DMS153 (cell line): ENCODE measurements around the gene DNPH1.
A peak's percentile ranks its signal among the peaks of the same experiment; 100 is the strongest.

Experiments used
- DNase-seq: peaks from one replicate; lab custom pipeline; 2025; lab: John Stamatoyannopoulos, UW

The DNPH1 gene

DNA sequence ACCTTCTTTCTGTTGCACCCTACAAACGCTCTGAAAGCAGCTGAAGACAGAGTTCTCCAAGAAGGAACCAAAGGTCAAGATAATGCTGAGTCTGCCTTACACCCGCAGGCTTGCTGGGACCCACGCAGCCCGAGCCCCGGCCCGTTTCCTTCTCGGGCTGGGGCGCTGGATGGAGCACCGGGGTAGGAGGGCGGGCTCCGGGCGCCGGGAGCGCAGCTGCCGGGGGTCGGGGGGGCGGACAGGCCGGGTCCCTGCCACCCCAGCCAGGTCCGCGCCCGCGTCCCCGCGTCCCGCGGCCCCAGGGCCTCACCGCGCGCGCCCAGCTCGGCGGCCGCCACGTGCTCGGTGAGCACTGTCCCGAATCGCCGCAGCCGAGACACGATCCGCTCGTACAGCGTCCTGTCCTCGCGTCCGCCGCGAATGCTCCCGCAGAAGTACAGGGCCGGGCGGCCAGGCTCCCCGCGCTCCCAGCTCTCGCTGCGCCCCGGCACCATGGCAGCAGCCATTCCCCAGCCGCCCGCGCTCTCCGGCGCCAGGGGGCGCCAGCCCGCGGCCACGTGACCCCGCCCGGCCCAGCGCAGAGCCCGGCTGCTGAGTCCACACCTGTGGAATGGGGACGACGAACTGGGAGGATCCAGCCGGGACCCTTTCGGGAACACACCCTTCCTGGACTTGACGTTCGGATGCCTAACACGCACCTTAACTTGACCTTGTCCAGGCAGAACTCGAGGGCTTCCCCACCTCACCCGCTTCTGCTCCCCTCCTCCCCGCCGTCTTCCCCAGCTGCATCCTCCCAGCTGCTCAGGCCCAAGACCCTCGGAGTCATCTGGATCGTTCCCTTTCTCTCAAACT lies at the start of gene DNPH1:
DNPH1 (minus strand) TSS at position 531 of the 852 bp plus-strand sequence; CDS start at position 506, 25 bp downstream.
- peak; percentile 48 for DNase-seq

DNA sequence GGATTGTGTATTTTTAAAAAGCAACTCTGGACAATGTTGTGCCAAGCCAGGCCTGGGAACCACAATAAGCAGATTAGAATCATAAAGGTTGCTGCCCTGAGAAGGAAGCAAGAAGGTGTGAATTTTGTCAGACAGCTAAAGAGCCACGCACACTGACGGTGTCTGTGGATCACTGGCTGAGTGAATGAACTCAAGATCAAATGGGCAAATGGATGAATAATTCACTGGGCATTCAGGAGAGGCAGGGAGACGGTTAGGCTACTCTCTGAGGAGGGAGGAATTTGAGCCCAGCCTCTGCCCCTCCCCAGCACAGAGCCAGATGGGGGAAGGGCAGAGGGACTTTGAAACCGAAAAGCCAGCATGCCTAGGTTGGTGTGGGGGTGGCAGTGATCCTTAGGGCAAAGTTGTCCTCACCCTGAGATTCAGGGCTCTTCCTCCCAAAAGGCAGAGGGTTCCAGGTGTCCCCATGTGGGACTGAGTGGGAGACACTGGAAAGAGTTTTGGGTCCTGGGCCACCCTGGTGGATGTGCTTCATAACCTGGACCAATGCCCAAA lies 49.3 kb upstream of the DNPH1 start:
- no peak for DNase-seq

- DNase-seq, result no peak
Measured at GRCh38 chr6:43277643-43278523, 48.6 kb upstream of the DNPH1 start.

DNA sequence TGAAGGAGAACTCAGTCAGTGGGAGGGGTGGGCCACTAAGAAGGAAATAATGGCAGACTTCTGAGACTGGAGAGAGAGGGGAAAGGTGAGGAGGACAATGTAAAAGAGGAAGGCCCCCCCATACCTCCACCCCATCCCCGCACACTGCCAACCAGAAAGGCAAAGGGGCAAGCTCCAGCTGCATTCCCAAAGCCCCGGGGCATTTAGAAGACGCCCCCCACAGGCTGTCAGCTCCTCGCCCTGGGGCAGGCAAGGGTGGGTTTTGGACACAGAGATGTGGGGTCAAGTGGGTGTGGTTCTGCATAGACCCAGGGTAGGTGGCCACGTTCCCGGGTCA lies 48.0 kb upstream of the DNPH1 start:
- DNase-seq, result no peak

GRCh38 chr6:43276577-43277305 lies 47.5 kb upstream of the DNPH1 start:
- no peak for DNase-seq

- DNase-seq, result no peak
Measured at GRCh38 chr6:43275801-43276576, 46.7 kb upstream of the DNPH1 start.

DNA sequence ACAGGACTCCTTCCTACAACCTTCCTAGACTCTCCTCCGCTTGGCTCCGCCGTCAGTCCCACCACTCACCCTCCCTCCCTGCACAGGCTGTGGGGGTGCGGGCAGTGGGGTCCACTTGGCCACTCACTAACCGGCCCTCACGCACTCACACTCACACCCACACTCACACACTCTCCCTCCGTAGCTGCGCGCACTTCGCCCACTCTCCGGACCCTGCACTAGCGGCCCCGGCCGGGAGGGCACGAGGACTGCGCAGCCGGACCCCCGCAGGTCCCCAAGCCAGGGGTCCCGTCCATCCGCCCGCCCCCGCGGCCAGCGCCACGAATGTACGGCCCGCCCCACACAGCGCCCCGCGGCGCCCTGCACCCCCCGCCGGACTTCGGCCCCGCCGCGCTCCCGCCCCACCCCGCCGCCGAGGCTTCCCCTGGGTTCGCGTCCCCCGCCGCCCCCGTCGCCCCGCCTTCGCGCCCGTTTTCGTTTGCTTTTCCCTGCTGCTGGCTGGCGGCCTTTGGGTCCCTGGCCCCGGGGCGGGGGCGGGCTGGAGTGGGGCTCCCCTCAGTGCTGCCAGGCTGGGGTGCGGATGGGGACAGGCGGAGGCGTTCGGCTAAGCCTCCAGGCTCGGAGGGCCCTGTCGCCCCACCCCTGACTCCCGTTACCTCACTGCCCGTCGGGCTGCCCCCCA lies 45.8 kb upstream of the DNPH1 start:
- no peak for DNase-seq

DNA sequence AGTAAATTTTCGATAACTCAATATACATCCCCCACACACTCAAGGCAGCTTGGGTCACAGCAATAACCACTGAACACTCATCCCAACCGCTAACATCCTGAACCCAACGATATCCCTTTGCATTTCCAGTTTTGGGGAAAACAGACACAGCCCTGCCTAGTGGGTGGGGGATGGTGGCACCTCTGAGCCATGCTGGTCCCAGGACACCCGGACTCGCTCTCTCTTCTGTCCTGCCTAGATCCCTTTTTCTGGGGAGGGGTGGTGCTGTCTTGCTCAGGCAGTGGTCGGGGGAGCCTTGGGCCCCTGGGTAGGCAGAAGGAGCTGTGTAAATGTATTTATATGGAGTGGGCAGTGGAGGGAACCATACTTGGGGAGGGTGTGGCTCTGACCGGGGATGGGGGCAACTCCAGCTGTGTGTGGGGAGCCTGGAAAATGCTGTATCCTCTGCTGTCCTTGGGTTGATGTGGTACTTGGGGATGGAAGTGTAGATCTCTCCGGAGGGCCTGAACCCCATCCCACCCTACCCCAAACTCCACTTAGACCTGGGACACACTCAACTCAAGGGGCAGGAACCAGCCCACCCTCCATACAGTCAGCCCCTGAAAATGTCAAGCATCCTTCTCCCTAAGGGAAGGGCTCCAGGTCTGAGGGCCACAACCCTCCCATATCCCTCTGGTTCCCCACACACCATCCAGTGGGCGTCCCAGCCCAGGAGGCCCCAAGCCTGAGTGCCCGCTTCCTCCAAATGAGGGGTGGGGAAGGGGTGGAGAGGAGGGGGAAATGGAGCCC lies 45.0 kb upstream of the DNPH1 start:
- no peak for DNase-seq

DNA sequence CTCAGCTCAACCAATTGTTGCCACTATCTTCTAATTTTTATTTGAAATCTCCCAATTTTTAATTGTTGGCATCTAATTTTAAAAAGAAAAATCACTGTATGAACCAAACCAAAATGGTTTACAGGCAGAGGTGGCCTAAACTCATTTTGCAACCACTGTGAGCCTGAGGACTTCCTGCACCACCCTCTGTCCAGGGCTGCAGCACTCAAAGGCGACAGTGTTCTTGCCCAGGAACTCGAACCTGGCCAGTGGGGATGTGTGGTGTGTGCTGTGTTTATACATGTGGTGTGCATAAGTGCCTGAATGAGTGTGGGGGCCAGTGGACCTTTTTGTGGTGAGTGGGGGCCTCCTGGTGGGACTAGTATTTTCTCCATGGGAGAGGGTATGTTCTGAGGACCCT lies 44.4 kb upstream of the DNPH1 start:
- no peak for DNase-seq

DNA sequence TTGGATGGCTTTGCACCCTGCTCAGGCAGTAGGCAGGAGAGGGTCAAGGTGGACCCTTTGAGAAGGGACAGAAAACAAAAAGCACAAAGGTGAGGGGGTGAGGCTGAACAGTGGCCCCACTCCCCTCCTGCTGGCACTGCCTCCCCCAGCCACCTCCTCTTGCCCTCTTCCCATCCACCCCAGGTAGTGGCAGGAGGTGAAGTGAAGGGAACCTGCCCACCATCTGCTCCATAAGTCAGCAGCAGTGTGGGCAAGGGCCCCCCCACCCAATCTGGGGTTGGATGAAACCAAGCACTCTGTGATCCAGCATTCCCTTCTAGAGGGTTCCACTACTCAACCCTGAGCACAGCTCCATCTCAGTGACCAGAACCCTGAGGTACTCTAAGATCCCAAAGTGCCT lies 42.7 kb upstream of the DNPH1 start:
- DNase-seq, result no peak

DNA sequence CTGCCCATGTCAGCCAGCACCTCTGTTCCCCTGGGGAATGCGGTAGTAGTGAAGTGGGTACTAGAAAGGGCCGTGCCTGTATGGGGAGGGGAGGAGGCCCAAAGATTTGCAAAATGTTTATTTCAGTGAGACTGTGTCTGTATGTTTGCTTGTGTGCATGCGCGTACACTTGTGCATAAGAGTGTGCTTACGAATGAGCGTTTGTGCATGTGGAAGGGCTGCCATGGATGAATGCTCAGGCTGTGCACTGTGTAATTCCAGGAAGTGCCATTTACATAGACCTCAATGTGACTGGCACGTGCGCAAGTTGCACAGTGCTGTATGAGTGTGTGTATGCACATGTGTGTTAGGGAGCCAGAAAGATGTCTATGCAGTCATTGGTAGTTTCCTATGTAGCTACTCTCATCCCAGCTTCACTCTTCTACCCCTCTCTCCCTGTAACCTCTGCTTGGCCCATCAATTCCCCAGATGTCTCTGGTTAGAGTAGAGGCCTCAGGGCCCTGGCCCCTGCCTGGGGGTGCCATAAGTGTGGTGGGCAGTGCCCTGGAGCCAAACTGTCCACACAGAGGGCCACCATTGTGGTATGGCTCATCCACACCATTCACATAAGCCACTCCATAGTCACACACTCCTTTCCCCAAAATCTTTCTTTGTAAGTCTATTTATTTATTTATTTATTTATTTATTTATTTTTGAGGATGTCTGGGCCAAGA lies 42.0 kb upstream of the DNPH1 start:
- DNase-seq, result peak; percentile 72

DNA sequence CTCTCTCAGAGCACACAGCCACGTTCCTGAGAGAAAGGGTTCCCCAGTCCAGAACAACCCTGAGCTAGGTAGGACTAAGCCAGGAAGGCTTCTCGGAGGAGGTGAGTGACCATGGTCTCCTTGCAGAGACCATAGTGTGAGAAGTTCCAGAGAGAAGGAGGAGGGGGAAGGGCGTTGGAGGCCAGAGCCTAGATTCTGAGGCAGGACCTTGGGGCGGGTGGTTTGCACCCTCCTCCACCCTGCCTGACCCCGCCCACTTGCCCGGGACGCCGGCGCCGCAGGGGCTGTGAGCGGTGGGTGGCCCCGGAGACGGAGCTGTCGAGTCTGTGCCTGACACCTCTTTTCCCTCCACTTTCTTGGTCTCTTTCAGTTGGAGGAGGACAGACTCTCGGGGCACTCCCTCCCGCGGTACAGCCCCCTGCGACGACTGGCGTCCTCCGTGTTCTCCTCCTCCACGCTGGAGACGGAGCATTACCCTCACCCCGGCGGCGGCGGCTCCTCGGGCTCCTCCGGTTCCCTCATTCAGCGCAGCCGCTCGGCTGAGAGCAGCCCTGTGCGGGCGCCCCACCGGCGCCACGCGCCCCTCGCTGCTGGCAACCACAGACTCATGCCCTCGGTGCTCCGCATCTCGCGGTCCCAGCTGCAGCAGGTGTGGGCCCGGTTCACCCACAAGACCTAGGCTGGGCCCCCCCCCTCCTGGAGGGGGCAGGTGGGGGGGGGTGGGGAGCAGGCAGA lies 40.2 kb upstream of the DNPH1 start:
- DNase-seq, result no peak

- DNase-seq, result no peak
Measured at GRCh38 chr6:43268782-43269272, 39.5 kb upstream of the DNPH1 start.

- no peak for DNase-seq
Measured at GRCh38 chr6:43268355-43268700, 39.0 kb upstream of the DNPH1 start.

DNA sequence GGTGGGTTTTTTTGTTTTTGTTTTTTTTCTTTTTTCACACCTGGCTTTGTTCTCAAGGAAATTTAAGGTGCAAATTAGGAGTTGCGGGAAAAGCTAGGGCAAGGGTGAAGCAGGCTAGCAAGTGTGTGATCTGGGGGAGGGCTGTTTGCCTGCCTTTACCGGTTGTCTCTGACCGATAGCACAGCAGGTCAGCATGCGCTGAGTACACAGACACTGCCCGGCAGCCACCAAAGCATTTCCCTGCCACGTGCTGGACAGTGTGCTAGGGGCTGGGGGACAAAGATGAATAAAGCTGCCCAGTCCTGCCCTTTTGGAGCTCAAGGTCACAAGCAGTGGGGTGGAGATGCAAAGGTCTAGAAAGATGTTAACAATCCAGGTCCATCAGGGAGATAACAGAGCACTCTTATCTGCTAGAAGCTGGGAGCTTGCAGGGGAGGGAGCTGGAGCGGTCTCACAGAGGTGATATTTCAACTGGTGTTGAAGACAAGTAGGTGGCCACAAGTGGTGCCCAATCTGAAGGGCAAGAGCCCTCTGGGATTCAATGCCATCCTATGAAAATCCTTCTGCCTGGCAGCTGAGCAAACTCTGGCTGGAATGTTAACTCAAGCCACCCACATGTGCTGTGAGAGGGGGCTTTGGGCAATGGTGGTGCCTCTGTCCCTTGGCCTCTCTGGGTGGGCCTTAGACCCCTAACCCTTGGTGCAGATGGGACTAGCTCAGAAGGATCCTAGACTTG lies 38.5 kb upstream of the DNPH1 start:
- DNase-seq, result no peak

DNA sequence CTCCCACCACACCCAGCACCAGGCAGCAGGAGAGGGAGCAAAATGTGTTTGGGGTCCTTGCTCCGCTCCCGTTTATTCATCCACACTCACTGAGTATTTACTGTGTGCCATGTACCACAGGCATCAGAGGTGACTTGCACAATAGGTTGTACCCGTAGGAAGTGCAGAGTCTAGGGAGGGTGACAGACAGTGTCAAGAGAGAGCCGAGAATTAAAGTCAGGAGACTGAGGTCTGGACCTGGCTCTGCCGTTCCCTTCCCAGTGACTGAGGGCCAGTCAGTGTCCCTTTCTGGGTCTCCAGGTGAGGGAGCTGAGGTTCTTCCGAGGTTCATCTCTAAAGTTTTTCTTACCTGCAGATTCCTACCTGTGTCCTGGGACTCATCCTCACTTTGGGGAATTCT lies 36.3 kb upstream of the DNPH1 start:
- DNase-seq, result no peak

GRCh38 chr6:43264599-43265145 lies 35.4 kb upstream of the DNPH1 start:
- DNase-seq, result no peak
